ENCODE results near the gene SLC22A7.

DNA sequence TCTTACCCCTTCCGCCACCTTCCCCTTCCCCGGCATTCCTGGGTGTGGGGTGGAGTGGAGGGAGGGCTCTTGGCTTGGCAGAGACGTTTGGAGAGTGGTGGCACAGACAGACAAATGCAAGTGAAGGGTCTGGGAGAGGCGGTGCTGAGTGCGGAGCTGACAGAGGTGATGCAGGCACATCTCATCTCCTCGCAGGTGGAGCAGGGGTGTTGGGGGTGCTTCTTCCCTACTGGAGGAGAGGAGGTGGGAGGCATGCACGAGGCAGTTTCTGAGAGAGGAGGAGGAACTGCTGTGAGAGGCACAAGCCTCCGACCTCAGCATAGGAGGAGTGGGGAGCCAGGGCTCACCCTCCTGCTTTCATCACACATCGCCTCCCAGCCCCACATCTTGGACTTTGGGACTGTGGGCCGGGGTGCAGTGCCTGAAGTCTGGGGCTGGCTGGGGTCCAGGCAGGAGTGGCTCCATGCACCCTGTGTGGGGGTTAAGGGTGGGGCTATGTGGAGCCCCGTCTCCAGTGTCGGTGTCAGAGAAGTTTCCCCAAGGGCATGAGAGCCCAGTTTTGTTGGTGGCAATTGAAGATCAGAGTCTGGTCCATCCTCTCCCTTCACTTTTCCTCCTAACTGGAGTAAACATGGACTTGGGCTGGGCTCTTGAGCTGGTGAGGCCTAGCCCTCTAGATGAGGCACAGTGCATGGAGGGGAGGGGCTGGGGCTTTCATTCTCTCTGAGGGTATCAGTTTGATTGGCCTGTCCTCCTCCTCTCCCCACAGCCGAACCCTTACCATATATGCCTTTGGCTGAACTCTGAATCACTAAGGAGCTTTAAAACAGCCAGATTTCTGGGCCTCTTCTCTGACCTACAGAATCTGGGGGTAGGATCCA, 20.2 kb upstream of the SLC22A7 start:
- TF ChIP-seq, protein P1, sequence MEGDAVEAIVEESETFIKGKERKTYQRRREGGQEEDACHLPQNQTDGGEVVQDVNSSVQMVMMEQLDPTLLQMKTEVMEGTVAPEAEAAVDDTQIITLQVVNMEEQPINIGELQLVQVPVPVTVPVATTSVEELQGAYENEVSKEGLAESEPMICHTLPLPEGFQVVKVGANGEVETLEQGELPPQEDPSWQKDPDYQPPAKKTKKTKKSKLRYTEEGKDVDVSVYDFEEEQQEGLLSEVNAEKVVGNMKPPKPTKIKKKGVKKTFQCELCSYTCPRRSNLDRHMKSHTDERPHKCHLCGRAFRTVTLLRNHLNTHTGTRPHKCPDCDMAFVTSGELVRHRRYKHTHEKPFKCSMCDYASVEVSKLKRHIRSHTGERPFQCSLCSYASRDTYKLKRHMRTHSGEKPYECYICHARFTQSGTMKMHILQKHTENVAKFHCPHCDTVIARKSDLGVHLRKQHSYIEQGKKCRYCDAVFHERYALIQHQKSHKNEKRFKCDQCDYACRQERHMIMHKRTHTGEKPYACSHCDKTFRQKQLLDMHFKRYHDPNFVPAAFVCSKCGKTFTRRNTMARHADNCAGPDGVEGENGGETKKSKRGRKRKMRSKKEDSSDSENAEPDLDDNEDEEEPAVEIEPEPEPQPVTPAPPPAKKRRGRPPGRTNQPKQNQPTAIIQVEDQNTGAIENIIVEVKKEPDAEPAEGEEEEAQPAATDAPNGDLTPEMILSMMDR (IDR thresholded peaks at IDR 0.05) = no peak
- TF ChIP-seq EP300 (IDR thresholded peaks at IDR 0.05) (no peak), POLR2A (IDR thresholded peaks at IDR 0.05) (no peak)
